ENCODE measurements around the gene KRT40.

The KRT40 gene

GRCh38 chr17:40951011-40951622, 33.0 kb downstream of the KRT40 start:
- no peak for DNase-seq (ENCODE audit: low read depth)
- H3K4me3 ChIP-seq (ENCODE audit: control insufficient read depth, low read depth, low read length), result no peak overlapping the region
- TF ChIP-seq CTCF (IDR thresholded peaks at IDR 0.05; ENCODE audit: control insufficient read depth, insufficient read depth, low read depth, low read length, missing control alignments), result no peak

- no peak for TF ChIP-seq CTCF (IDR thresholded peaks at IDR 0.05; ENCODE audit: control insufficient read depth, insufficient read depth, low read depth, low read length, missing control alignments)
- no peak for DNase-seq (ENCODE audit: low read depth)
Measured at GRCh38 chr17:40950176-40950575, 34.0 kb downstream of the KRT40 start.

GRCh38 chr17:40949418-40949817, 34.7 kb downstream of the KRT40 start:
- no peak overlapping the region for H3K4me3 ChIP-seq (ENCODE audit: control insufficient read depth, low read depth, low read length)
- DNase-seq (ENCODE audit: low read depth), result no peak
- TF ChIP-seq CTCF (IDR thresholded peaks at IDR 0.05; ENCODE audit: control insufficient read depth, insufficient read depth, low read depth, low read length, missing control alignments), result no peak

More at GRCh38 chr17:40950176-40950575, 34.0 kb downstream of the KRT40 start:
- H3K4me3 ChIP-seq (ENCODE audit: control insufficient read depth, low read depth, low read length), result no peak overlapping the region

- no peak for DNase-seq (ENCODE audit: low read depth)
- TF ChIP-seq CTCF (IDR thresholded peaks at IDR 0.05; ENCODE audit: control insufficient read depth, insufficient read depth, low read depth, low read length, missing control alignments), result no peak
- no peak overlapping the region for H3K4me3 ChIP-seq (ENCODE audit: control insufficient read depth, low read depth, low read length)
Measured at GRCh38 chr17:40947929-40948328, 36.2 kb downstream of the KRT40 start.

GRCh38 chr17:40945414-40945813, 38.7 kb downstream of the KRT40 start:
- H3K4me3 ChIP-seq (ENCODE audit: control insufficient read depth, low read depth, low read length), result no peak overlapping the region
- no peak for DNase-seq (ENCODE audit: low read depth)
- no peak for TF ChIP-seq CTCF (IDR thresholded peaks at IDR 0.05; ENCODE audit: control insufficient read depth, insufficient read depth, low read depth, low read length, missing control alignments)

- no peak for TF ChIP-seq CTCF (IDR thresholded peaks at IDR 0.05; ENCODE audit: control insufficient read depth, insufficient read depth, low read depth, low read length, missing control alignments)
- no peak for DNase-seq (ENCODE audit: low read depth)
- H3K4me3 ChIP-seq (ENCODE audit: control insufficient read depth, low read depth, low read length), result no peak overlapping the region
Measured at GRCh38 chr17:40944531-40944930, 39.6 kb downstream of the KRT40 start.

All from AG09309 (cell line).